ENCODE results near the gene SKIC3.

DNA sequence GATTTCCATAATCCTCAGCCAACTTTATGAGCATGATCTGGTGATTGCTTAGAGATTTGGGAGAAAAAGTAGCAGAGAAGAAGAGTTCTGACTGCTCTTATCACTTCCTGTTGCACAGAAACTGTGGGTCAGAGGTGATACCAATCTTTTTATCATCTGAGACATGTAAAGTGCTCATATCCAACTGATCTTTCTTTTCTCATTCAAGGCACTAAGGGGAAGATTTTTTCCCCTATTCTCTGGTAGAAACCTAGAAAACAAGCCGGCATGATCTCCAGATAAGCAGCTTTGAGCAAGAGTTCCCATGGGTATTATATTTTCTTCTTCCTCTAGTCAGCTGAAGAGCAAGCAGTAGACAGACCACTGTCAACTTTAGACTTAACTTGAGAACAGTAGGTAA lies 36.1 kb upstream of the SKIC3 start:
- TF ChIP-seq POLR2A (IDR thresholded peaks at IDR 0.05), result no peak
- TF ChIP-seq, protein P1, sequence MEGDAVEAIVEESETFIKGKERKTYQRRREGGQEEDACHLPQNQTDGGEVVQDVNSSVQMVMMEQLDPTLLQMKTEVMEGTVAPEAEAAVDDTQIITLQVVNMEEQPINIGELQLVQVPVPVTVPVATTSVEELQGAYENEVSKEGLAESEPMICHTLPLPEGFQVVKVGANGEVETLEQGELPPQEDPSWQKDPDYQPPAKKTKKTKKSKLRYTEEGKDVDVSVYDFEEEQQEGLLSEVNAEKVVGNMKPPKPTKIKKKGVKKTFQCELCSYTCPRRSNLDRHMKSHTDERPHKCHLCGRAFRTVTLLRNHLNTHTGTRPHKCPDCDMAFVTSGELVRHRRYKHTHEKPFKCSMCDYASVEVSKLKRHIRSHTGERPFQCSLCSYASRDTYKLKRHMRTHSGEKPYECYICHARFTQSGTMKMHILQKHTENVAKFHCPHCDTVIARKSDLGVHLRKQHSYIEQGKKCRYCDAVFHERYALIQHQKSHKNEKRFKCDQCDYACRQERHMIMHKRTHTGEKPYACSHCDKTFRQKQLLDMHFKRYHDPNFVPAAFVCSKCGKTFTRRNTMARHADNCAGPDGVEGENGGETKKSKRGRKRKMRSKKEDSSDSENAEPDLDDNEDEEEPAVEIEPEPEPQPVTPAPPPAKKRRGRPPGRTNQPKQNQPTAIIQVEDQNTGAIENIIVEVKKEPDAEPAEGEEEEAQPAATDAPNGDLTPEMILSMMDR (IDR thresholded peaks at IDR 0.05), result no peak
